Measurements from ENCODE around the gene CDC42BPA. TPM values are rescaled to one million over a fixed set of nuclear protein-coding genes. Genes with fewer than 3 reads are reported as not detected.

Gene CDC42BPA
- total RNA-seq, 2 donors from 2014 or later: 46.2 to 49.9 TPM

- ATAC-seq (peak; percentile 53), DNase-seq (peak; percentile 36 to 58)
- intact Hi-C loops (cut with DNase I, micrococcal nuclease): no loop called here
Measured at GRCh38 chr1:227315629-227316346, 2.5 kb downstream of the CDC42BPA start.

GRCh38 chr1:227314014-227314848 is 4.1 kb downstream of the CDC42BPA start:
- no peak for ATAC-seq
- intact Hi-C loops (cut with DNase I, micrococcal nuclease): no loop called here
- no peak for DNase-seq

- ATAC-seq: no peak
- intact Hi-C loops (cut with DNase I, micrococcal nuclease): no loop called here
- DNase-seq: no peak
Measured at GRCh38 chr1:227312361-227313025, 5.8 kb downstream of the CDC42BPA start.

GRCh38 chr1:227311389-227312001 is 6.8 kb downstream of the CDC42BPA start:
- intact Hi-C loops (cut with DNase I, micrococcal nuclease): no loop called here
- DNase-seq (no peak), ATAC-seq (no peak)

- no peak for DNase-seq
- no peak for ATAC-seq
Measured at GRCh38 chr1:227308367-227309336, 9.6 kb downstream of the CDC42BPA start.

GRCh38 chr1:227306689-227307088 is 11.6 kb downstream of the CDC42BPA start:
- ATAC-seq (no peak), DNase-seq (no peak)
- intact Hi-C loops (cut with DNase I, micrococcal nuclease): no loop called here

More at GRCh38 chr1:227308367-227309336, 9.6 kb downstream of the CDC42BPA start:
- intact Hi-C loops (cut with DNase I, micrococcal nuclease): no loop called here

- ATAC-seq (no peak), DNase-seq (no peak)
- intact Hi-C loops (cut with DNase I, micrococcal nuclease): no loop called here
Measured at GRCh38 chr1:227305894-227306626, 12.2 kb downstream of the CDC42BPA start.

- no peak for ATAC-seq
- intact Hi-C loops (cut with DNase I, micrococcal nuclease): no loop called here
- no peak for DNase-seq
Measured at GRCh38 chr1:227304665-227305064, 13.6 kb downstream of the CDC42BPA start.

GRCh38 chr1:227303662-227304061 is 14.6 kb downstream of the CDC42BPA start:
- intact Hi-C loops (cut with DNase I, micrococcal nuclease): no loop called here
- ATAC-seq (peak; percentile 82), DNase-seq (no peak)

GRCh38 chr1:227300682-227301081 is 17.6 kb downstream of the CDC42BPA start:
- intact Hi-C loops (cut with DNase I, micrococcal nuclease): no loop called here
- DNase-seq: no peak
- no peak for ATAC-seq

GRCh38 chr1:227299688-227300087 is 18.6 kb downstream of the CDC42BPA start:
- intact Hi-C loops (cut with DNase I, micrococcal nuclease): no loop called here
- DNase-seq: no peak
- peak; percentile 78 for ATAC-seq

GRCh38 chr1:227299241-227299627 is 19.1 kb downstream of the CDC42BPA start:
- no peak for ATAC-seq
- intact Hi-C loops (cut with DNase I, micrococcal nuclease): no loop called here
- DNase-seq: no peak

- intact Hi-C loops (cut with DNase I, micrococcal nuclease): no loop called here
- DNase-seq: no peak
- ATAC-seq: no peak
Measured at GRCh38 chr1:227298512-227299240, 19.6 kb downstream of the CDC42BPA start.

GRCh38 chr1:227297073-227297793 is 21.1 kb downstream of the CDC42BPA start:
- intact Hi-C loops (cut with DNase I, micrococcal nuclease): no loop called here
- no peak for DNase-seq
- ATAC-seq: no peak

- ATAC-seq (no peak), DNase-seq (no peak)
- intact Hi-C loops (cut with DNase I, micrococcal nuclease): no loop called here
Measured at GRCh38 chr1:227295609-227296008, 22.7 kb downstream of the CDC42BPA start.

GRCh38 chr1:227285745-227286144 is 32.5 kb downstream of the CDC42BPA start:
- ATAC-seq (no peak), DNase-seq (no peak)
- intact Hi-C loops (cut with DNase I, micrococcal nuclease): no loop called here
